ENCODE results near the gene TNIK. TPM values are rescaled to one million over a fixed set of nuclear protein-coding genes. Genes with fewer than 3 reads are reported as not detected.

Gene TNIK
- total RNA-seq, 2 donors from 2014 or later: 13.6 to 16.0 TPM

- DNase-seq (no peak), ATAC-seq (peak in 1 of 2 donors; percentile 74)
- intact Hi-C loops (cut with DNase I): no loop called here
Measured at GRCh38 chr3:171181907-171182690, 278.1 kb downstream of the TNIK start.

- intact Hi-C loops (cut with DNase I): no loop called here
- no peak for DNase-seq
Measured at GRCh38 chr3:171178714-171179113, 281.5 kb downstream of the TNIK start.

GRCh38 chr3:171177553-171177952 is 282.7 kb downstream of the TNIK start:
- intact Hi-C loops (cut with DNase I): no loop called here
- no peak for DNase-seq
- no peak for ATAC-seq

More at GRCh38 chr3:171178714-171179113, 281.5 kb downstream of the TNIK start:
- ATAC-seq: no peak

- intact Hi-C loops (cut with DNase I): no loop called here
- ATAC-seq (no peak), DNase-seq (no peak)
Measured at GRCh38 chr3:171177056-171177455, 283.1 kb downstream of the TNIK start.

- DNase-seq (no peak), ATAC-seq (no peak)
- intact Hi-C loops (cut with DNase I): no loop called here
Measured at GRCh38 chr3:171176244-171176933, 283.8 kb downstream of the TNIK start.

- no peak for DNase-seq
- ATAC-seq: peak in 1 of 2 donors; percentile 27
- intact Hi-C loops (cut with DNase I): no loop called here
Measured at GRCh38 chr3:171175741-171176234, 284.4 kb downstream of the TNIK start.

- DNase-seq (peak; percentile 35), ATAC-seq (peak; percentile 83 to 92)
- intact Hi-C loops (cut with DNase I): no loop called here
Measured at GRCh38 chr3:171173736-171174135, 286.5 kb downstream of the TNIK start.

- DNase-seq (no peak), ATAC-seq (no peak)
- intact Hi-C loops (cut with DNase I): no loop called here
Measured at GRCh38 chr3:171172070-171172469, 288.1 kb downstream of the TNIK start.

- intact Hi-C loops (cut with DNase I): loop anchor here (10.0 kb wide), 2 partner anchors 125 to 395 kb away; no protein-coding TSS in a partner anchor
- ATAC-seq (no peak), DNase-seq (no peak)
Measured at GRCh38 chr3:171169866-171170265, 290.3 kb downstream of the TNIK start.

GRCh38 chr3:171169443-171169842 is 290.8 kb downstream of the TNIK start:
- intact Hi-C loops (cut with DNase I): loop anchor here (10.0 kb wide), 2 partner anchors 125 to 395 kb away; no protein-coding TSS in a partner anchor
- DNase-seq: no peak
- no peak for ATAC-seq

GRCh38 chr3:171168551-171168950 is 291.7 kb downstream of the TNIK start:
- intact Hi-C loops (cut with DNase I): loop anchor here (10.0 kb wide), 2 partner anchors 124 to 396 kb away; no protein-coding TSS in a partner anchor
- DNase-seq: no peak
- no peak for ATAC-seq

- DNase-seq (no peak), ATAC-seq (no peak)
- intact Hi-C loops (cut with DNase I): loop anchor here (10.0 kb wide), 2 partner anchors 123 to 397 kb away; no protein-coding TSS in a partner anchor
Measured at GRCh38 chr3:171168086-171168485, 292.1 kb downstream of the TNIK start.

- ATAC-seq (no peak), DNase-seq (no peak)
- intact Hi-C loops (cut with DNase I): loop anchor here (10.0 kb wide), 2 partner anchors 121 to 399 kb away; no protein-coding TSS in a partner anchor
Measured at GRCh38 chr3:171165983-171166382, 294.2 kb downstream of the TNIK start.

GRCh38 chr3:171165499-171165921 is 294.7 kb downstream of the TNIK start:
- intact Hi-C loops (cut with DNase I): loop anchor here (10.0 kb wide), 2 partner anchors 121 to 399 kb away; no protein-coding TSS in a partner anchor
- no peak for DNase-seq
- no peak for ATAC-seq

GRCh38 chr3:171164067-171164465 is 296.1 kb downstream of the TNIK start:
- DNase-seq (no peak), ATAC-seq (no peak)
- intact Hi-C loops (cut with DNase I): loop anchor here (10.0 kb wide), 2 partner anchors 119 to 401 kb away; no protein-coding TSS in a partner anchor

- ATAC-seq: no peak
- intact Hi-C loops (cut with DNase I): loop anchor here (10.0 kb wide), 2 partner anchors 119 to 401 kb away; no protein-coding TSS in a partner anchor
- DNase-seq: no peak
Measured at GRCh38 chr3:171163101-171164066, 296.8 kb downstream of the TNIK start.

- DNase-seq (no peak), ATAC-seq (no peak)
- intact Hi-C loops (cut with DNase I): loop anchor here (10.0 kb wide), 2 partner anchors 116 to 404 kb away; no protein-coding TSS in a partner anchor
Measured at GRCh38 chr3:171160325-171160724, 299.9 kb downstream of the TNIK start.

GRCh38 chr3:171159822-171160157 is 300.4 kb downstream of the TNIK start:
- intact Hi-C loops (cut with DNase I): loop anchor here (10.0 kb wide), 2 partner anchors 115 to 405 kb away; no protein-coding TSS in a partner anchor

More at GRCh38 chr3:171159822-171160157, 300.4 kb downstream of the TNIK start:
- DNase-seq (no peak), ATAC-seq (no peak)
